Measurements from ENCODE around the gene WDR55. TPM values are rescaled to one million over a fixed set of nuclear protein-coding genes. Genes with fewer than 3 reads are reported as not detected.

Gene WDR55
- total and polyA plus RNA-seq, 2 of the 8 experiments (the other 6 are each of a cell fraction or from before 2014, with no cell fraction given): 15.3 to 22.7 TPM

GRCh38 chr5:140677947-140678346 is 13.2 kb downstream of the WDR55 start (continued):
- TF ChIP-seq CHD7 (IDR thresholded peaks at IDR 0.05; ENCODE audit: insufficient replicate concordance, low read length): no peak
- no peak for TF ChIP-seq USF2 (IDR thresholded peaks at IDR 0.05; ENCODE audit: low read length)
- TF ChIP-seq SIRT6 (IDR thresholded peaks at IDR 0.05; ENCODE audit: low read length): no peak

Data from H1 (cell line).